BLaER1 treated with 17β-estradiol and CSF1 and Interleukin-3, amounts not matched to agents 10 nM and 100 nM (cell line): ENCODE data around the gene SPTBN1.
"Not testable (repeated sequence)": the region's sequence is repeated elsewhere in the genome, so short reads cannot be mapped to it uniquely, and the experiment has no call there.

Experiments
- H3K27ac ChIP-seq, 11 experiments: shearing (Covaris generic); formaldehyde crosslinking; 2 replicates each; pipeline ENCODE4 v1.8.1; 2022
- H3K27me3 ChIP-seq, 11 experiments: shearing (Covaris generic); formaldehyde crosslinking; 2 replicates each; pipeline ENCODE4 v1.8.1; 2022
- H3K36me3 ChIP-seq, 11 experiments: shearing (Covaris generic); formaldehyde crosslinking; 2 replicates each; pipeline ENCODE4 v1.8.1; 2022
- H3K4me1 ChIP-seq, 10 experiments: shearing (Covaris generic); formaldehyde crosslinking; 2 replicates each; pipeline ENCODE4 v1.8.1; 2022
- H3K4me2 ChIP-seq, 11 experiments: shearing (Covaris generic); formaldehyde crosslinking; 2 replicates each; pipeline ENCODE4 v1.8.1; 2022
- H3K4me3 ChIP-seq, 10 experiments: shearing (Covaris generic); formaldehyde crosslinking; 2 replicates each; pipeline ENCODE4 v1.8.1; 2022
- H3K9ac ChIP-seq, 11 experiments: shearing (Covaris generic); formaldehyde crosslinking; 2 replicates each; pipeline ENCODE4 v1.8.1; 2022
- H3K9me3 ChIP-seq, 11 experiments: shearing (Covaris generic); formaldehyde crosslinking; replicated peaks in 1 of 11; 2 replicates each; pipeline ENCODE4 v1.8.1; 2022
- H4K20me1 ChIP-seq, 11 experiments: shearing (Covaris generic); formaldehyde crosslinking; 2 replicates each; pipeline ENCODE4 v1.8.1; 2022
- Cebpa-rat ChIP-seq, 11 experiments: shearing (Covaris generic); IDR thresholded peaks; 2 replicates each; pipeline ENCODE4 v1.8.1; 2022

Gene SPTBN1

DNA sequence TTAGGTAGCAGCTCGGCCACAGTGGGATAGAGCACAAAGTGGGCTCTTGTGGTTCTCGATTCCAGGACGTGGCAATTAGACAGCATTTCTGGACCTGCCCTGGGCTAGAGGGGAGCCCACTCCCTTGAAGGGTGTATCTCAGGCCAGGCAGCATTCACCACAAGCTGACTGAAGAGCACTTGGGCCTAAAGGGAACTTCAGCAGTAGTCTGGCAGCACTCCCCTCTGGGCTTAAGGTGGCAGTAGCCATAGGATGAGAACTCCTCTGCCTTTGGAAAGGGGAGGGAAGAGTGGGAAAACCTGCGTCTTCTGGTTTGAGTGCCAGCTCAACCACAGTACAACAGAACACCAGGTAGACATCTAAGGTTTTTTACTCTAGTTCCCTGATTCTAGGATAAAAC, 239.3 kb downstream of the SPTBN1 start:
- Histone ChIP-seq H3K27ac (no peak overlapping the region), H3K4me2 (no peak overlapping the region), H3K9ac (no peak overlapping the region), H3K27me3 (no peaks in the 10 kb centered on the region), H3K36me3 (no peaks in the 10 kb centered on the region), H3K4me1 (no peaks in the 10 kb centered on the region), H4K20me1 (no peaks in the 10 kb centered on the region), H3K4me3 (no peak overlapping the region), H3K9me3 (peaks cover 9 to 19% (median 15%) of the 10 kb centered on the region in 11 experiments; a peak in 19 of 22 replicates)
- no peak for TF ChIP-seq Cebpa-rat (IDR thresholded peaks at IDR 0.05)

DNA sequence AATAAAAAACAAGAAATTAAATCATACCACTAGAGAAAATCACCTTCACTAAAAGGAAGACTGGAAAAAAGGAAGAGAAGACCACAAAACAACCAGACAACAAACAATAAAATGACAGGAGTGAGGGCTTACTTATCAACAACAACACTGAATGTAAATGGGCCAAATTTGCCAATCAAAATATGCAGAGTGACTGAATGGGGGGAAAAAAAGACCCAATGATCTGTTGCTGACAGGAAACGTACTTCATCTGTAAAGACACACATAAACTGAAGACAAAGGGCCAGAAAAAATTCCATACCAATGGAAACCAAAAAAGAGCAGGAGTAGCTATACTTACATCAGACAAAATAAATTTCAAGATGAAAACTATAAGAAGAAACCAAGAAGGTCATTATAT, 241.8 kb downstream of the SPTBN1 start:
- Histone ChIP-seq H3K4me2 (no peak overlapping the region), H4K20me1 (no peaks in the 10 kb centered on the region), H3K27me3 (no peaks in the 10 kb centered on the region), H3K9me3 (peaks cover 9 to 20% (median 17%) of the 10 kb centered on the region in 11 experiments; a peak in 19 of 22 replicates), H3K9ac (no peak overlapping the region), H3K27ac (no peak overlapping the region), H3K36me3 (no peaks in the 10 kb centered on the region), H3K4me3 (no peak overlapping the region), H3K4me1 (no peaks in the 10 kb centered on the region)
- TF ChIP-seq Cebpa-rat (IDR thresholded peaks at IDR 0.05) = no peak

- H3K27me3 ChIP-seq, H3K4me2 ChIP-seq, H3K4me3 ChIP-seq, H3K27ac ChIP-seq, H4K20me1 ChIP-seq, H3K4me1 ChIP-seq, H3K9ac ChIP-seq, H3K36me3 ChIP-seq: not testable (repeated sequence)
- H3K9me3 ChIP-seq = peaks cover 9 to 20% (median 17%) of the 10 kb centered on the region in 11 experiments; a peak in 19 of 22 replicates
Observed at GRCh38 chr2:54698926-54699325, 242.8 kb downstream of the SPTBN1 start.

GRCh38 chr2:54699665-54700064, 243.5 kb downstream of the SPTBN1 start:
- no peaks in the 10 kb centered on the region for H3K27me3 ChIP-seq
- no peak overlapping the region for H3K4me2 ChIP-seq
- H3K27ac ChIP-seq = no peak overlapping the region
- no peaks in the 10 kb centered on the region for H3K4me1 ChIP-seq
- H3K4me3 ChIP-seq = no peak overlapping the region
- no peaks in the 10 kb centered on the region for H4K20me1 ChIP-seq
- TF ChIP-seq Cebpa-rat (IDR thresholded peaks at IDR 0.05) = no peak
- peaks cover 9 to 20% (median 17%) of the 10 kb centered on the region in 11 experiments; a peak in 19 of 22 replicates for H3K9me3 ChIP-seq
- H3K9ac ChIP-seq = no peak overlapping the region
- no peaks in the 10 kb centered on the region for H3K36me3 ChIP-seq

GRCh38 chr2:54701029-54701428, 244.9 kb downstream of the SPTBN1 start:
- TF ChIP-seq Cebpa-rat (IDR thresholded peaks at IDR 0.05) = no peak
- H3K4me3 ChIP-seq = no peak overlapping the region
- H3K4me2 ChIP-seq = no peak overlapping the region
- H3K27me3 ChIP-seq = no peaks in the 10 kb centered on the region
- H4K20me1 ChIP-seq = no peaks in the 10 kb centered on the region
- no peak overlapping the region for H3K27ac ChIP-seq
- H3K9me3 ChIP-seq = peaks cover 9 to 20% (median 16%) of the 10 kb centered on the region in 11 experiments; a peak in 19 of 22 replicates
- H3K4me1 ChIP-seq = no peaks in the 10 kb centered on the region
- no peak overlapping the region for H3K9ac ChIP-seq
- no peaks in the 10 kb centered on the region for H3K36me3 ChIP-seq

DNA sequence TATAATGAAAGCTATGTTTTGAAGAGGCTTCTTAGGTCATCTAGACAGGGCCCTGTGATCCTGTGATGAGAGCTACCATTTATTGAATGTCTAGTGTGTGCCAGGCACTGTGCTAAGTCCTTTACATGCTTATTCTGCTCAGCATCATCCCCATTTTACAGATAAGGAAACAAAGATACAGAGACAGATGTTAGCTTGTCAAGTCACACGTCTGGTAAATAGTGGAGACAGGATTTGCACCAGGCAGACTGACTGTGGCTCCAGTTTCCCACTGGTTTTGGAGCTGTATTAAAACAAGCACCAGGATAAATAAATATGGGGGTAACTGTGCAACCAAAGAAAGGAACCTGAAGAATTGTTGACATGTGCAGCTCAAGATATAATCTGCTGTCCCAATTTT, 248.1 kb downstream of the SPTBN1 start:
- Histone ChIP-seq H3K9me3 (peaks cover 0 to 6% (median 0%) of the 10 kb centered on the region in 11 experiments; a peak in 2 of 22 replicates), H3K4me1 (peaks cover 0 to 10% (median 9%) of the 10 kb centered on the region in 10 experiments; a peak in 13 of 20 replicates), H3K27me3 (peaks cover 27 to 29% (median 28%) of the 10 kb centered on the region in 11 experiments), H4K20me1 (peaks cover 0 to 11% (median 9%) of the 10 kb centered on the region in 11 experiments; a peak in 13 of 22 replicates), H3K27ac (no peak overlapping the region), H3K9ac (no peak overlapping the region), H3K36me3 (no peaks in the 10 kb centered on the region), H3K4me2 (no peak overlapping the region), H3K4me3 (no peak overlapping the region)
- no peak for TF ChIP-seq Cebpa-rat (IDR thresholded peaks at IDR 0.05)

DNA sequence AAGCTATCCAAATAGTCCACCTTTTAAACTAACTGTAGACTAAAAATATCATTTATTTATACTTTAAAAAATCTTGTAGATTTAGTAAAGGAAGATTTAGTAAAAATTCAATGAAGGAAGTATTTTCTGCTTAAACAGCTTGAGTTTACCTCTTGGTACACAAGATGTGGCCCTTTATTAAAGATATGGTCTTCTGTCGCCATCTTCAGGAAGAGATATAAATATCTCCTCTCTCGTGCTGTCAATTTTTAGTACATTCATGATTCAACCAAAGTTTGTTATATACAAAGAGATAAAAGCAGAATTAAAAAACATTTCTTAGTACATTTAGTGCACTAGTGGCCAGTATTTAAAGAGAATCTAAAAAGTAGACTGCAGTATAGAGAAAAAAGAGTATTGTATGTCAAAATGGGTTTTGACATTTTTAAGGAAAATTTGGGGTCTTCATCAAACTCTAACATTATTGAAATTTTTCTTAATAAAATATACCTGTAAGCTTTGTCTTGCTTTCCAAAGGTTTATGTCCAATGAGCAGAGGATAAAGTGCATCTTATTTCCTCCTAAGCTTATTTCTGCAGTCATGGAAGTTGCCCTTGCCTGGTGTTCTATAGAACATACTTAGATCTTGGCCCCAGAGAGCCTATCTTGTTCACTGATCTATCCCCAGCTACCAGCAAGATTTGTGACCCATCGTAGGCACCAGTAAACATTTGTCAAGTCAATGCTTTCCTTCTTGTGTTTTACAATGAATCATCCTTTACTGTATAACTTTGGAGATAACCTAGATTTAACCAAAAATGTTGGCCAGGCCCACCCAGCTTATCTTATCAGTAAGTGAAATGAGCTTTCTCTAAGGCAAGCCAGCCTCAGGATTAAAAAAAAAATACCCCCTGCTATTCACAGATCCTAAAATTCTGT, 248.8 kb downstream of the SPTBN1 start:
- no peak overlapping the region for H3K27ac ChIP-seq
- H3K9me3 ChIP-seq = peaks cover 0 to 6% (median 3%) of the 10 kb centered on the region in 11 experiments; a peak in 5 of 22 replicates
- H3K27me3 ChIP-seq = peaks cover 34 to 36% (median 35%) of the 10 kb centered on the region in 11 experiments
- peaks cover 0 to 13% (median 10%) of the 10 kb centered on the region in 10 experiments; a peak in 13 of 20 replicates for H3K4me1 ChIP-seq
- no peak overlapping the region for H3K4me2 ChIP-seq
- H3K9ac ChIP-seq = no peak overlapping the region
- no peak overlapping the region for H3K4me3 ChIP-seq
- peaks cover 0 to 18% (median 16%) of the 10 kb centered on the region in 11 experiments; a peak in 16 of 22 replicates for H4K20me1 ChIP-seq
- no peak for TF ChIP-seq Cebpa-rat (IDR thresholded peaks at IDR 0.05)
- no peaks in the 10 kb centered on the region for H3K36me3 ChIP-seq

DNA sequence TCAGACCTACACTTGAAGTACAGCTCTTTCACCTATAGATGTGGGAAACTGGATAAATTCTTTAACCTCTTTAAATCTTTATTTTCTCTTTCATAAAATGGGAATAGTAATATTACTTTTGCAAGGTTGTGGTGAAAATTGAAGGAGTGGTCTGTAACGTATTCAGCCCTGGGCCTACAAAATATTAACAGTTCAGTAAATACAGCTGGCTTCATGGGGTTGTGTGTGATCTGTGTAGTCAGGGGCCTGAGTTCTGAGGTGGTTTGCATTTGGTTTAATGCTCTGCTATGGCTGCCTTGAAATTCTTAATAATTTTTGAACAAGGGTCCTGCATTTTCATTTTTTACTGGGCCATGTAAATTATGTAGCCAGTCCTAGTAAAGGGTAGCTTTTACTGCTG, 250.5 kb downstream of the SPTBN1 start:
- no peak for TF ChIP-seq Cebpa-rat (IDR thresholded peaks at IDR 0.05)
- no peaks in the 10 kb centered on the region for H3K36me3 ChIP-seq

DNA sequence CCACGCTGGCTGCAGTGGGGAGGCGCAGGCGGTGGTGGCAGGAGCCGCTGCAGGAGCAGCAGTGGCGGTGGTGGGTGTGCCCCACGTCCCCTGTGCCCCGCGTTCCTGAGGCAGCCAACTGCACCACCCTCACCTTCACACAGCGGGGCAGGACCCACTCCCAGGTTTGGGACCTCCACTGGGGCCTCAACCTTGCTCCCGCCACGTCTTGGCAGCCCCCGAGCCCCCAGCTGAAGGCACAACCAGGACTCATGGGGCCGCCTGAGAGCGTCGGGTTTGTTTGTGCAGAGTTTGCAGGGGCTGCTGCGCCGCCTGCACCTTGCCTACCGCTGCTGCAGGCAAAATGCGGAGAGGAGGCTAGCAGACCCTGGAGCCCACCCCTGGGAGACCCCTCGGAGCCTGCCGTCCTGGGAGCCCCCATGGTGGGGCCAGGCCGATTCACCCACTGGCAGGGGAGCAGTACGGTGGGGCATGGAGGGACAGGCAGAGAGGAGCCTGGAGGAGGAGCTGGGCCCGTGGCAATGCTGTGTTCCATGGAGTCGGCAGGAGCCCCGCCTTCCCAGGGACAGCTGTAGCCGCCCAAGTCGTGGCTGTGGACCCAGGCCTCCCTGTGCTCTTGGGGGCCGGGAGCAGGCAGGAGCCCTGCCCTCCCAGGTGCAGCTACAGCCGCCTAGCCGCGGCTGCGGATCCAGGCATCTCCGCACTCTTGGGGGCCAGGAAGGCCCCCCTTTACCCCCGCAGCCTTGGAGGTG, 252.6 kb downstream of the SPTBN1 start:
- peaks cover 0 to 23% (median 18%) of the 10 kb centered on the region in 11 experiments; a peak in 16 of 22 replicates for H4K20me1 ChIP-seq
- H3K9me3 ChIP-seq = peaks cover 0 to 10% (median 0%) of the 10 kb centered on the region in 11 experiments; a peak in 5 of 22 replicates
- peaks cover 50 to 62% (median 59%) of the 10 kb centered on the region in 11 experiments for H3K27me3 ChIP-seq
- no peaks in the 10 kb centered on the region for H3K36me3 ChIP-seq
- peak overlapping the region in 9 of 10 experiments; percentile 22 to 48 (median 41); a peak in 13 of 20 replicates for H3K4me3 ChIP-seq
- peak overlapping the region; percentile 28 to 88 (median 48) for H3K4me2 ChIP-seq
- peak overlapping the region in 1 of 11 experiments; percentile 27; a peak in 1 of 22 replicates for H3K9ac ChIP-seq
- TF ChIP-seq Cebpa-rat (IDR thresholded peaks at IDR 0.05) = no peak
- no peak overlapping the region for H3K27ac ChIP-seq
- H3K4me1 ChIP-seq = peaks cover 0 to 13% (median 10%) of the 10 kb centered on the region in 10 experiments; a peak in 13 of 20 replicates

More for the DNA sequence above, 250.5 kb downstream of the SPTBN1 start:
- Histone ChIP-seq H3K4me3 (no peak overlapping the region), H4K20me1 (peaks cover 0 to 23% (median 18%) of the 10 kb centered on the region in 11 experiments; a peak in 16 of 22 replicates), H3K4me1 (peaks cover 0 to 13% (median 10%) of the 10 kb centered on the region in 10 experiments; a peak in 13 of 20 replicates), H3K27ac (no peak overlapping the region), H3K4me2 (no peak overlapping the region), H3K9ac (no peak overlapping the region), H3K27me3 (peaks cover 50 to 53% (median 52%) of the 10 kb centered on the region in 11 experiments), H3K9me3 (peaks cover 0 to 10% (median 3%) of the 10 kb centered on the region in 11 experiments; a peak in 7 of 22 replicates)
